Limb (tissue), 2 donors: ENCODE results near the gene NLRP6.
A peak's percentile ranks its signal among the peaks of the same experiment; 100 is the strongest.

Experiments
- DNase-seq, 2 donors: peaks; one replicate each; pipeline ENCODE4 v3.0.0-alpha.2; 2016; ENCODE audit errors: extremely low spot score in 2 of 2

Gene NLRP6

GRCh38 chr11:292211-293121, 14.3 kb downstream of the NLRP6 start:
- peak in 1 of 2 donors; percentile 24 for DNase-seq

DNA sequence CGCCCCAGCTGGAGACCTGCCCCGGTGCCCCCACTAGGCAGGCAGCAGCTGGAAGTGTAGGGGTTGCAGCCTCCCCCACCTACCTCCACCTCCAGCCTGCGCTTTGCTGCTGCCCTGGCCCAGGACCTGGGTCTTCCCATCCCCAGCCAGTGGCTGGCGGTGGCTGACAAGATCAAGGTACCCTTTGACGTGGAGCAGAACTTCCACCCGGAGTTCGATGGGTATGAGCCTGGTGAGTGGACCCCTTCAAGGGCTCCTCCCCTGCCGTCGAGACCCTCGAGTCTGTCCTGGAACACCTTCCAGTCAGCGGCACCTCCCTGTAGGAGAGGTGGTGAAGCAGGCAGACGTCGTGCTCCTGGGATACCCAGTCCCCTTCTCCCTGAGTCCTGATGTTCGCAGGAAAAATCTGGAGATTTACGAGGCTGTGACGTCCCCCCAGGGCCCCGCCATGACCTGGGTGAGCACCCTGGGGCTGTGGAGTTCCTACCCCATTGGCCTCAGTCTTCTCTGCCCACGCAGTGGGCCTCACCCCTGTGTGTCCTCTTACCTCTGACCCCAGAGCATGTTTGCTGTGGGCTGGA, 15.2 kb downstream of the NLRP6 start:
- DNase-seq, result peak in 1 of 2 donors; percentile 11

- peak in 1 of 2 donors; percentile 22 for DNase-seq
Measured at GRCh38 chr11:293852-294661, 15.8 kb downstream of the NLRP6 start.

DNA sequence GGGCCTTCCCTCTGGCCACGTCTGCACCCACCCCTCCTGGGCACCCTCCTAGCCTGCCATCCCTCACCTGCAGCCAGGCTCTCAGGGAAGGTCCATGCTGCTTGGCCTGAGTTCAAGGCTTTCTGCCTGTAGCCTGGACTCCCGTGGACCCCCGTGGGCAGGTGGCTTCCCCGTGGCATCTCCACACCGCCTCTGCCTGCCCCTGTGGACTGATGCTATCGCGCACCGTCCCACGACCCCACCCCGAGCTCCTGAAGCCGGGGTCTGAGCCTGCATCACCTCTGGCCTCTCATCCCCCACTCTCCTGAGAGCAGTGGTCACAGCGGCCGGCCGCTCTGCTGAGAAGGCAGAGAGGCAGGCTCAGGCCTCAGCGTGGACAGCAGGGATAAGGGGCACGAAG, 16.6 kb downstream of the NLRP6 start:
- no peak for DNase-seq

DNA sequence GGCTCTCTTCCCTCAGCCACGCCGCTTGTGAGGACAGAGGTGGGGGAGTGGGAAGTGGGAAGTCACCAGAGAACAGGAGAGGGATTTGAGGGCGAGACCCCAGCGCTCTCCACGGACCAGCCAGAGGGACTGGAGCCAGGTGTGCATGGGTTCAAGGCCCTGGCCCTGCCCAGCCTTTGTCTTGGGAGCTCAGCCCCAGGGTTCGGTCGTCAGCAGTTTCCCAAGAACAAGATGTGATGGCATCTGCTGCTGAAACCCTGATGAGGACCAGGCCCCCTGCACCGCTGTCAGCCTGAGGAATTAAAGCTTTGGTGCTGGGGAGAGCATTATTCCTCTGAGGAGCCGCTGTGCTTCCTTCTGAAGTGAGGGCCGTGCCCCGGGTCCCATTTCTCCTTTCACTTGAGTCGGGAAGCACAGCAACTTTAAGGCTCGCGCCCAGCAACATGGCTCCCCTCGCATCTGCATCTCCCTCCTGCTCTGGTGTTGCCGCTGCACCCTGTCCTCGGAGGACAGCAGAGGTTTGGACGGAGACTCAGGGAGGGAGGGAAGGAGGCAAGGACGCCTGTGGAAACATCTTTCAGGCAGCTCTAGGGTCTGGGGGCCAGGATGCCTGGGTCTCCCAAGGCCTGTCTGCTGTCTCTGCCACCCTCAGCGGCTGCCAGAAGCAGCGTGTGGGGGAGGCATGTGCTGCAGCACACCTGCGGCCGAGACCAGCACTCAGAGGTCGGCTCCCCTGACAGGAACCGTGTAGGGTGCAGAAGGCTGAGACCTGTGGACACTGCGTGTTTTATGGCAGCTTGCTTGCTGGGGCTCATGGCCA, 17.4 kb downstream of the NLRP6 start:
- no peak for DNase-seq

- DNase-seq, result no peak
Measured at GRCh38 chr11:296171-297050, 18.2 kb downstream of the NLRP6 start.

DNA sequence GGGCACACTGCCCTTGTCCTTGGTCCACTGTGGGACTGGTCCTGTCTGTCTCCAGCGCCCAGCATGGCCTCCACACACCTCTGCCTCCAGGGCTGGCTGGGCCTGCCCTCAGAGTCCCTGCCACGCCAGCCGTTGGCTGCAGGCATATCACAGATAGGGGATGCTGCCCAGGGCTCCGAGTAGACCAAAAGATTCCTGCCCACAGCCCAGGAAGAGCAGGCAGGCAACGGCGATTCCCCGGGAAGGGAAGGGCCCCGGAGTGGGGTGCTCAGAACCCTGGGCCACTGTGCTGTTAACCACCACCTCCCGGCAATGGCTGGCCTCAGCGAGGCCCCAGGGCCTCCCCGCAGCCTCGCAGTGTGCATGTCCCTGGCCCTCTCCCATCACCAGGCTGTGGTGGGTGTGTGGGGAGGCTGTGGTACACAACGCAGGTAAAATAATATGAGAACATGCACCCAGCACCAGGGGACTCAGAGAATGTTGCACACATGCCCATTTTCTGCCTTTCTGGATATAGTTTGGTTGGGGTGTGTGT, 18.9 kb downstream of the NLRP6 start:
- no peak for DNase-seq

GRCh38 chr11:297586-298405, 19.6 kb downstream of the NLRP6 start:
- no peak for DNase-seq

GRCh38 chr11:298406-299065, 20.3 kb downstream of the NLRP6 start:
- DNase-seq, result no peak

DNA sequence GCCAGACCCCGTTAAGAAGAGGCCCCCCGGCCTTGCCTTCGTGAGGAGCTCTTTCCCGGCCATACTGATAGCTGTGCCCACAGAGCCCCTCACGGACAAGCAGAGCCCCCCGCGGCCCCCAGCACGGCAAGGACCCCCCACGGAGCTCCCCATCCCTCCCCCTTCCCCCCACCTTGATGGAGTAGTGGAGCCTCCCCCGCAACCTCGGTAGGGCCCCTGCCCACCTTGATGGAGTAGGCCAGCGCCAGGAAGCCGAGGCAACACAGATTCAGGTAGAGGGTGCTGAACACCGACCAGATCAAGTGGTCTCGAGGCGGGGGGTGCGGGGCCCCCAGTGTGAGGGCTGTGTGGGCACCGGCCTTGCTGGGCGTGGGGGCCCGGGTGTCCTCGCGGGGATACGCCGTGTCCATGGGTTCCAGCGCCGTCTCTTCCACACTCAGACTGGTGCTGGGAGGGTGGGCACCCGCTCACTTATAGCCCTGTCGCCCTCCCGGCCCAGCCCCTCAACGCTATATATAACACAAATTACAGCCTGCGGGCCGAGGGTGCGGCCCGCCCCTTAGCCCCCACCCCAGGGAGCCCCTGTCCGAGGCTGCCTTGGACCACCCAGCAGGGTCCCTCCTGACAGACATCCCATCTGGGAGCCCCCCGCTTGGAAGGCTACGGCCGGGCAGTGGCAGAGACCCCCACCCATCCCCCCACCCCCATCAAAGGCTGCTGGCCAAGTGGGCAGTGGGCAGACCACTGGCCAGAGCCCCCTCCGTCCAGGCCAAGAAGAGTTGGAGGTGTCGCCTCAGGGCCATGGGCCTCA, 21.1 kb downstream of the NLRP6 start, which contains the start of gene IFITM5:
IFITM5 (minus strand) TSS at position 446 of the 811 bp plus-strand sequence; CDS start at position 410, 36 bp downstream.
- no peak for DNase-seq

- DNase-seq, result no peak
Measured at GRCh38 chr11:299951-300735, 21.9 kb downstream of the NLRP6 start.

DNA sequence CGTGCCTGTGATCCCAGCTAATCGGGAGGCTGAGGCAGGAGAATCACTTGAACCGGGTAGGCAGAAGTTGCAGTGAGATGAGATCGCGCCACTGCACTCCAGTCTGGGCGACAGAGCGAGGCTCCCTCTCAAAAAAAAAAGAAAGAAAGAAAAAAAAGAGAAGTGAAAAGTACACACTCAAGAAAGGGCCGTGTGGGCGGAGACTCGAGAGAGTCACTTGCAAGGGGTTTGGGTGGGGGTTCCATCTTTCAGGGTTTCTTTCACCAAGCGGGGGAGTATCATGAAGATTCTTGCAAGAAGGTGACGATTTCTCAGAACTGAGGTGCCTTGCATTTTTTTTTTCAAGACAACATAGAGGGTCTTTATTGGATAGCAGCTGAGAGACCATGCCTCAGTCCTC, 25.2 kb downstream of the NLRP6 start:
- DNase-seq, result no peak

GRCh38 chr11:304061-304506, 25.9 kb downstream of the NLRP6 start:
- no peak for DNase-seq

- DNase-seq, result peak; percentile 76 to 77
Measured at GRCh38 chr11:304915-305843, 27.0 kb downstream of the NLRP6 start.

DNA sequence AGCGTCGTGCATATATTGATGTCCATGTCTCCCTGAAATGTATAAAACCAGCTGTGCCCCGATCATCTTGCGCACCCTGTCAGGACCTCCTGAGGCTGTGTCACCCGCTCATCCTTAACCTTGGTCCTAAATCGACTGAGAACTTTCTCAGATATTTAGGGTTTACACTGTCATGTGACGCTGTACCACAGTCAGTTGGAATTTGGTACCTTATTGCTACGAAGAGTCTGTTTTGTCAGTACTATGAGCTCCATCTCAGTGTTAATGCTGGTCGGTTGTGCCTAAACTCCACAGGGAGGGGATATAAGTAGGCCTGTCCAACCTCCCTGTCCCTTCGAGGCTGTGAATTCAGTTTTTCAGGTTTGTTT, 27.6 kb downstream of the NLRP6 start:
- no peak for DNase-seq
